Transverse colon (tissue), 4 donors: ENCODE data around the gene DDX60. TPM values are rescaled to one million over a fixed set of nuclear protein-coding genes. Genes with fewer than 3 reads are reported as not detected.

Experiments
- DNase-seq: peaks from one replicate; pipeline ENCODE4 v3.0.0-alpha.2; 2019
- H3K27ac ChIP-seq, 4 donors: fragments of 200-600 bp; sonication (generic); 2 replicates each; pipeline ENCODE4 v1.5.1; 2016 to 2018; ENCODE audit warnings: inconsistent platforms in 4 of 4
- H3K27me3 ChIP-seq: fragments of 200-600 bp; sonication (generic); 2 replicates; pipeline ENCODE4 v1.5.1; 2017; ENCODE audit warnings: inconsistent platforms
- H3K36me3 ChIP-seq, 4 donors: fragments of 200-600 bp; sonication (generic); 2 replicates each; pipeline ENCODE4 v1.5.1; 2017 to 2019; ENCODE audit warnings: inconsistent platforms in 4 of 4
- H3K4me1 ChIP-seq, 4 donors: fragments of 200-600 bp; sonication (generic); 2 replicates each; pipeline ENCODE4 v1.5.1; 2017 to 2020; ENCODE audit warnings: inconsistent platforms in 4 of 4
- H3K4me3 ChIP-seq, 4 donors: fragments of 200-600 bp; sonication (generic); 1 replicate in 1 of 4; 2 replicates in 3 of 4; pipeline versions ENCODE4 v1.5.1 to v1.6.1; 2017 to 2019; ENCODE audit warnings: inconsistent platforms in 4 of 4
- H3K9me3 ChIP-seq, 2 donors: fragments of 200-600 bp; sonication (generic); 2 replicates each; pipeline ENCODE4 v1.5.1; 2017 to 2019; ENCODE audit warnings: inconsistent platforms in 2 of 2
- CTCF ChIP-seq, 5 experiments: fragments of 200-600 bp in 3 of 5; fragments of 450-650 bp in 2 of 5; sonication (generic) in 3 of 5; IDR thresholded peaks; 1 replicate in 2 of 5; 2 replicates in 3 of 5; pipeline ENCODE4 v1.5.1; 2016 to 2017; ENCODE audit warnings: antibody characterized with exemption in 5 of 5, inconsistent platforms in 3 of 5, mild to moderate bottlenecking in 2 of 5, moderate library complexity in 1 of 5
- EP300 ChIP-seq: sonication (generic); formaldehyde crosslinking; IDR thresholded peaks from one replicate; pipeline ENCODE4 v1.6.1; 2017; ENCODE audit warnings: antibody characterized with exemption, low read depth
- POLR2A ChIP-seq: fragments of 450-650 bp; IDR thresholded peaks from one replicate; pipeline ENCODE4 v1.6.1; 2016; ENCODE audit warnings: antibody characterized with exemption, mild to moderate bottlenecking, moderate library complexity
- POLR2AphosphoS5 ChIP-seq, 3 donors: sonication (generic); formaldehyde crosslinking; IDR thresholded peaks; one replicate each; pipeline ENCODE4 v1.6.1; 2016; ENCODE audit warnings: antibody characterized with exemption in 3 of 3
- WGBS, 2 donors: methylation state at CpG; one replicate each; pipeline ENCODE4 v1.1.5; 2018; ENCODE audit warnings: low coverage in 1 of 2; 5-methylcytosine and 5-hydroxymethylcytosine counted together
- in situ Hi-C, 4 donors: fragments of 200-750 bp; cut with MboI; loops; one replicate each; pipeline versions ENCODE4 v1.15.0 to v1.15.1; 2017; ENCODE audit warnings: low sequenced_read_pairs in 3 of 4, low pct_ligation_motif_present in 1 of 4, low pct_unique_long_range_greater_than_20kb in 1 of 4
- intact Hi-C: fragments of 100-400 bp; cut with DNase I; formaldehyde crosslinking; loops from one replicate; pipeline ENCODE4 v1.15.1; 2023; ENCODE audit warnings: low total_unique reads
- total RNA-seq, 4 donors: library from RNA; depleted of rRNA; stranded (reverse); fragments of >200 nt; gene quantifications; one replicate each; pipeline ENCODE4 v1.1.0, GENCODE V29; 2016

The DDX60 gene
- total RNA-seq, 4 donors from 2014 or later: 26.9 to 119 (median 52.5) TPM

GRCh38 chr4:168321006-168321405 is 2.5 kb upstream of the DDX60 start:
- Histone ChIP-seq H3K27ac (no peak overlapping the region), H3K36me3 (no peaks in the 10 kb centered on the region), H3K9me3 (no peaks in the 10 kb centered on the region), H3K4me1 (peaks cover 0 to 34% (median 17%) of the 10 kb centered on the region in 4 donors), H3K4me3 (no peak overlapping the region), H3K27me3 (no peaks in the 10 kb centered on the region)
- no peak for DNase-seq
- 61 to 70% methylated on average over 3 of the region's 3 CpGs for WGBS, 2 donors
- intact Hi-C loops (no loop called here), in situ Hi-C loops (loop anchor here in 1 of 4 donors (25.0 kb wide), 1 partner anchor 166 kb away; the partner anchor contains the start of genes DDX60L and PALLD)
- TF ChIP-seq POLR2AphosphoS5 (IDR thresholded peaks at IDR 0.05) (peak in 1 of 3 donors; percentile 19), EP300 (no peak), POLR2A (no peak), CTCF (IDR thresholded peaks at IDR 0.05) (no peak)

GRCh38 chr4:168319486-168320019 is 1.0 kb upstream of the DDX60 start:
- Histone ChIP-seq H3K27me3 (no peaks in the 10 kb centered on the region), H3K4me1 (peaks cover 0 to 39% (median 17%) of the 10 kb centered on the region in 4 donors), H3K36me3 (no peaks in the 10 kb centered on the region), H3K4me3 (peak overlapping the region in 2 of 4 donors; percentile 61 to 89), H3K9me3 (no peaks in the 10 kb centered on the region), H3K27ac (peak overlapping the region; percentile 4 to 97 (median 88))
- TF ChIP-seq POLR2AphosphoS5 (IDR thresholded peaks at IDR 0.05) (no peak), CTCF (IDR thresholded peaks at IDR 0.05) (no peak), EP300 (no peak), POLR2A (no peak)
- 67 to 74% methylated on average over 3 of the region's 3 CpGs for WGBS, 2 donors
- DNase-seq: no peak
- intact Hi-C loops: no loop called here
- in situ Hi-C loops: loop anchor here in 1 of 4 donors (25.0 kb wide), 1 partner anchor 168 kb away; the partner anchor contains the start of genes DDX60L and PALLD

GRCh38 chr4:168317621-168318020 is 931 bp downstream of the DDX60 start:
- intact Hi-C loops: no loop called here
- Histone ChIP-seq H3K4me1 (peaks cover 0 to 45% (median 24%) of the 10 kb centered on the region in 4 donors), H3K27ac (peak overlapping the region; percentile 85 to 97 (median 91)), H3K27me3 (no peaks in the 10 kb centered on the region), H3K9me3 (no peaks in the 10 kb centered on the region), H3K4me3 (peak overlapping the region; percentile 22 to 89 (median 62)), H3K36me3 (no peaks in the 10 kb centered on the region)
- TF ChIP-seq POLR2A (no peak), POLR2AphosphoS5 (IDR thresholded peaks at IDR 0.05) (no peak)
- in situ Hi-C loops: loop anchor here in 1 of 4 donors (25.0 kb wide), 1 partner anchor 170 kb away; the partner anchor contains the start of genes DDX60L and PALLD
- 70 to 73% methylated on average over 3 to 4 of the region's 4 CpGs for WGBS, 2 donors
- DNase-seq: no peak

- H3K36me3 ChIP-seq: no peaks in the 10 kb centered on the region
- no peaks in the 10 kb centered on the region for H3K27me3 ChIP-seq
- peak overlapping the region; percentile 2 to 71 (median 55) for H3K27ac ChIP-seq
- intact Hi-C loops (no loop called here), in situ Hi-C loops (loop anchor here in 1 of 4 donors (25.0 kb wide), 1 partner anchor 178 kb away; the partner anchor contains the start of genes DDX60L and PALLD)
- no peaks in the 10 kb centered on the region for H3K9me3 ChIP-seq
- no peak for TF ChIP-seq POLR2A
- WGBS, 2 donors: 24 to 33% methylated on average over 2 of the region's 2 CpGs
- no peak overlapping the region for H3K4me3 ChIP-seq
- H3K4me1 ChIP-seq: peaks cover 0 to 34% (median 22%) of the 10 kb centered on the region in 4 donors
- no peak for DNase-seq
Measured at GRCh38 chr4:168309781-168310180, 8.8 kb downstream of the DDX60 start.

GRCh38 chr4:168308912-168309311 is 9.6 kb downstream of the DDX60 start:
- no peaks in the 10 kb centered on the region for H3K9me3 ChIP-seq
- no peaks in the 10 kb centered on the region for H3K27me3 ChIP-seq
- in situ Hi-C loops: loop anchor here in 1 of 4 donors (25.0 kb wide), 1 partner anchor 178 kb away; the partner anchor contains the start of genes DDX60L and PALLD
- no peak for DNase-seq
- H3K4me1 ChIP-seq: peaks cover 0 to 28% (median 17%) of the 10 kb centered on the region in 4 donors
- WGBS, 2 donors: 55 to 62% methylated on average over 2 of the region's 2 CpGs
- TF ChIP-seq POLR2A (no peak), POLR2AphosphoS5 (IDR thresholded peaks at IDR 0.05) (peak in 2 of 3 donors; percentile 40 to 62)
- H3K27ac ChIP-seq: peak overlapping the region; percentile 2 to 71 (median 55)
- H3K36me3 ChIP-seq: no peaks in the 10 kb centered on the region
- H3K4me3 ChIP-seq: no peak overlapping the region
- intact Hi-C loops: no loop called here
